ENCODE data around the gene C2CD5.
"Not testable (repeated sequence)": the region's sequence is repeated elsewhere in the genome, so short reads cannot be mapped to it uniquely, and the experiment has no call there.

C2CD5 gene

DNA sequence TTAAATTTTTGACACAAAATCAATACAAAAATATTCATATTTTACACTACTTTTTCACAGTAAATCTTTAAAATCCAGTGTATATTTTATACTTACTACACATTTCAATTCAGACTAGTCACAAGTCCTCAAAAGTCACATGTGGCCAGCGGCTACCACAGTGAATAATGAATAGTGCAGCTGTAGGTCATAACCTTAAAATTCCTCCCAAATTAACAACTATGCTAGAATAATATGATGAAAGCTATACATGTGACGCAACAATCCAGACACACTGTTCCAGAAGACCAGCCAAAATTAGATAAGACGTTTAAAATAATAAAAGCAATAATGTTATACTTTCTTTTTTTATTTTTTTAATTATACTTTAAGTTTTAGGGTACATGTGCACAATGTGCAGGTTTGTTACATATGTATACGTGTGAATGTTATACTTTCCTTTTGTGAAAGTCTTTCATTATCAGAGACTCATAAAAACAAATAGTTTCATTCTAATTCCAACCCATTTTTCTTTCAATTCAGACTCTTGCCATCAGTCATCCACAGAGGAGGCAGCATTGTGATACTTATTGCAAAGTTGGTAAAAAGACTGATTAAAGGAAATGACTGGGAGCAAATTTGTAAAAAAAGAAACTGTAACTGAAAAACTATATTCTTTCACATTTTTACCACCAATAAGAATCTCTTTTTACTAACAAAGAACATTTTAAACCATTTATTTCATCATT lies 67.0 kb downstream of the C2CD5 start:
- DNase-seq: no peak

DNA sequence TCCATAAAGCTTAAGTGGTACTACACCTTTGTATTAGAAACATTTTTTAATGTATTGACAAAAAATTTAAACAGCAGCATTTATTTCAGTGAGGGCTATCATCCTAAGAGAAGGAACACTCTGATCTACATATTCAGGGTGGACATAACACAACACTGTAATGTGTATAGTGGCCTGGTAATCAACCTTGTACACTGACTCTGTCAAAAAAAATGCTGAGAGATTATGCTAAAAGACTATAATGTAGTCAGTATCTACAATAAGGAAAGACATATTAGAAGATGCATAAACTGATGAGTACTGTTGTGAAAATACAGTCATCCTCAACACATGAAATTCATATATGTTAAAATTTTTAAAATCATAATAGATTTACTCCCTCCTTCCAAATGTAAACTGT lies 68.2 kb downstream of the C2CD5 start:
- no peak for DNase-seq

DNA sequence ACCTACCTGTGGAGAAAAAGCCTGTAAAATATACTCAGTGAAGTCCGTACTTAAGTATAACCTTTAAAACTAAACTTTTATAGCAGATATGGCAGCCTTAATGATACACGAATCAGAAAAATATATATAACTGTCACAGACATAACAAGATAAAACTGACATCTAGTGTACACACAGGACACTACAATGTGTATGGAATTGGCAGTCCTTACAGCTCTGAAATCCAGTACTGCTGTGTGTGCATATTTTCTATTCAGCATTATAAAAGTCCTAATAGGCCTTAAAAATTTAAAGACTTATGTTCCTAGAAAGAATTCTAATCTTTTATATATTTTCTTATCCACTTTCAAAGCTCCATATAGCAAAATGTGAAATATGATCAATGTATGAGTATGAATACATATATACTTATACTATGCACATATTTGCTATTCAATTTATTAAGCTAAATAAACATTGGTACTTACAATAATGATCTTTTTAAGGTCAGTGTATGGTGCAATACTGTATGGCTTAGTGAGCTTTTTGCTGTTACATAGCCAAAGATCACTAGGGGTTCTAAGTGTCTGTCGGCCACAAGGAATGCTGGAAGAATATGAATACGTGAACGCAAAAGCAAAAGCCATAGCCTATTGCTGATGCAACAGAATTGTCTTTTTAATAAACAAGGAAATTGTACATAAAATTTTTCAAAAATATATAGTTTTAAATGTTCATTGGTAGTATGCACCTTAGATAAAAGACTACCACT lies 69.2 kb downstream of the C2CD5 start:
- DNase-seq: no peak

DNA sequence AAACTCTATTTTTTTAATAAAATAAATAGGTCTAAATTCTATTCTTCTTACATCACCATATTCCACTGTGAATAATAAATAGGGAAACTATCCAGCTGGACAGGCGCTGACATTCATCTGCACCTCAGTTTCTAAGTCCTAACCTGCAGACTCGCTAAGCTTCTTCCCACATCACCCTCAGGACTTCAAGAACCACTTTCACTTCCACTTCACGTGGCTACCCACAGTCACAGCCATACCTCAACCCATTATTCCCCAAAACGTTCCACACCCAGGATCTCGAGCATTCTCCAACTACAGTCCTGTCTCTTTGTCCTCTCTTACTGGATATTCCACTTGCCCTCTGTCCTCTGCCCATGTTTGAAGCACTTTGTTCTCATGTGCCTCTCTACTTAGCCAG lies 71.1 kb downstream of the C2CD5 start:
- DNase-seq: no peak

DNA sequence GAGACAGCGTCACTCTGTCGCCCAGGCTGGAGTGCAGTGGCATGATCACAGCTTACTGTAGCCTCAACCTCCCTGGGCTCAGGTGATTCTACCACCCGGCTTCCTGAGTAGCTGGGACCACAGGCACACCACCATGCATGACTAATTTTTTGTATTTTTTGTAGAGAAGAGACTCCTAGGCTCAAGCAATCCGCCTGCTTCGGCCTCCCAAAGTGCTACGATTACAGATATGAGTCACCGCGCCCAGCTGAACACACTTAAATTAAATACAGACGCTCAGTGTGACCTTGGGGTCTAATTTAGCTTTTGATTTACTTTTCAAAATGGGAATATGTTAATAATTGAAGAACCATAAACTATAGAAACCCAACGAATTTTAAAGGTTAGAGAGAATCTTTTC lies 77.2 kb downstream of the C2CD5 start:
- DNase-seq: no peak

GRCh38 chr12:22463306-22463705 lies 81.0 kb downstream of the C2CD5 start:
- DNase-seq: no peak

DNA sequence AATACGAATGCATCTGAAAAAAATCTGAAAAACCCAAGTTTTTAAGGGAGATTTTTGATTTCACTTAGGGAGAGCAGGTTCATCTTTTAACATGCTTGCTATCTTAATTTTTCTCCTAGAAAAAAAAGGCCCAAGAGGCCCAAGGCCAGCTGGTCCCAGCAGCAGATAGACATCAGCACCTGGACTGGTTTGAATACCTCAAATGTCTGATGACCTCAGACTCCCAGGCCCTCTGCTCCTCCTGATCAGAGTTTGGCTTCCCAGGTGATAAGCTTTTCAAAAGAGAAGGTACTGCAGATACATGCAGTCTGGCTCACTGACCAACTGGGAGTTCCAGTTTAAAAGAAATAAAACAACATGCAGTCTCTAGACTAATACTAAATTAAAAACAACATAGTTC lies 82.6 kb downstream of the C2CD5 start:
- no peak for DNase-seq

DNA sequence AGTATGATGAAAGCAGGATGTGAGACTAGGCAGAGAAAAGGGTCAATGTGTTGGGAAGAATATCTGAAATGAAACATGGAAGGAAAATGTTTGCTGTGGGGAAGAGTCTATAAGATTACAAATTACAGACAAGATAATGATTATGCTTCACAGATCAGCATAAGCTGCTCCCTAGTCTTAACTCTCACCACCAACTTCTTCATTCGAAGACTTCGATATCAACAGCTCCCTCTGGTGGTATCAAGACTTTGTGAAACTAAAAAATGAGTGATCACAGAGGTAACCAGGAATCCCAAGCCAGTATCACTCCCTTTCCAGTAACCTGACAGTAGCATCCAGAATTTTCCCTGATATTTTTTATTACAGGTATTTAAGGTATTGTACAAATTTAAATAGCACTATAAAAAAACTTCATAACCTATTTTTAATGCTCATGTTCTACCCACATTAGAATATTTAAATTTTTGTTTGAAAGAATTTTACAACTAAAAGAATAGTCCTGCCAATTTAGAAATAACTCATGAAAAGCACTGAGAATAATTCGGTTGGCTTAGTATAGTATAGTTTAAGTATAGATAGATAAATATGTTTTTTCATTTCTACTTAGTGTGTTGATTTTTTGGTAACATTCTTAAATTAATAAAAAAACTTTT lies 84.4 kb downstream of the C2CD5 start:
- DNase-seq: no peak

GRCh38 chr12:22458298-22458937 lies 85.9 kb downstream of the C2CD5 start:
- DNase-seq: no peak

DNA sequence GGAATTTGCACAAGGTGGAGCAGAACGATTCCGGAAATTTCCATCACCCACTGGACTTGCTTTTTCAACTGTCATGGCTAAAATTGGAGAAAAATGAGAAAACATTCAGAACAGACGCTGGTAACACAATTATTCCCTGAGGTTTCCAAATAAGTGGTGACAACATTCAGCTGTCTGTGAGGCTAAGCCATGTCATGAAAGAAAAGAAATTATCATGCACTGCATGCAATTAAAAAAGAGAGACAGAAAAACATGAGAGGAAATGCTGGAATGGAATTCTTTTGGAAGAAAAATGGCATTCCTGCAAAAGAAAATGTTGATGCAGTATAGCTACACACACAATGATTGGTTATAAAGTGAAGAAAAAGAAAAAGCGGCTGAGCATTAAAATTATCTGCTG lies 87.3 kb downstream of the C2CD5 start:
- DNase-seq: no peak

DNA sequence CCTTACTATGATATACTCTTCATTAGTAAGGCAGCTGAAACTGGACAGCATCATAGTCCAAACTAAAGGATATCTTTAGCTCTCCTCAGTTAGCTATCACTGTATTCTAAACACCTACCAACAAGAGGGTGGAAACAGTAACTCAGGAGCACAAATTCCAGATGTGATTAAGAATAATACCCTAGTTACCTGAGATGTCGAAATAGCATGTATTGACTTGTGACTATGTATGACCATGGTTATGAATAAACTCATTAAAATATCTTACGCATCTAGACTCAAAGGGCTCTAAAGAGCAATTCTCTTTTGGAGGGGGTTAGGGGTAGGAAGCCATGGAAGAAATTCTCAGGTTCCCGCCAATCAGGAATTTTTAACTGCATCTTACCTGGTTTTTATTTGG lies 90.8 kb downstream of the C2CD5 start:
- DNase-seq: no peak

DNA sequence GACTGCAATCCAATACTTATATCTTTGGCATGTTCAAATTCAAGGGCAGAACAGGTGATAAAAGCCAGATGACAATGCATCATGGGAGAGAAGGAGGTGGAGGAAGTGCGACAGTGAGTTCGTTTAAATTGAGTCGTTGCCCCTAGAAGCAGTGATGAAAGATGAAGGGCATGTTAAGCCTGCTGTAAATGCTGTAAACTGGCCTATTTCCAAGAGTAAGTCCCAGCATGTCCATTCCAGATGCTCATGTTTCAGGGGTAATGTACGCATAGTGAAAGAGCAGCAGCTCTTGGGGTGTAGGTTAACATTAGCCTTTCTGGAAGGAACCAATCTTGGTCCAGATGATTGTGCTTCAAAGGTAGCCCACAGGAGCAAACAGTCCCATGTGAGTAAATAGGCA lies 97.1 kb downstream of the C2CD5 start:
- no peak for DNase-seq

- DNase-seq: not testable (repeated sequence)
Measured at GRCh38 chr12:22444317-22444665, 100.1 kb downstream of the C2CD5 start.

GRCh38 chr12:22443379-22444316 lies 100.7 kb downstream of the C2CD5 start:
- peak; percentile 56 for DNase-seq

DNA sequence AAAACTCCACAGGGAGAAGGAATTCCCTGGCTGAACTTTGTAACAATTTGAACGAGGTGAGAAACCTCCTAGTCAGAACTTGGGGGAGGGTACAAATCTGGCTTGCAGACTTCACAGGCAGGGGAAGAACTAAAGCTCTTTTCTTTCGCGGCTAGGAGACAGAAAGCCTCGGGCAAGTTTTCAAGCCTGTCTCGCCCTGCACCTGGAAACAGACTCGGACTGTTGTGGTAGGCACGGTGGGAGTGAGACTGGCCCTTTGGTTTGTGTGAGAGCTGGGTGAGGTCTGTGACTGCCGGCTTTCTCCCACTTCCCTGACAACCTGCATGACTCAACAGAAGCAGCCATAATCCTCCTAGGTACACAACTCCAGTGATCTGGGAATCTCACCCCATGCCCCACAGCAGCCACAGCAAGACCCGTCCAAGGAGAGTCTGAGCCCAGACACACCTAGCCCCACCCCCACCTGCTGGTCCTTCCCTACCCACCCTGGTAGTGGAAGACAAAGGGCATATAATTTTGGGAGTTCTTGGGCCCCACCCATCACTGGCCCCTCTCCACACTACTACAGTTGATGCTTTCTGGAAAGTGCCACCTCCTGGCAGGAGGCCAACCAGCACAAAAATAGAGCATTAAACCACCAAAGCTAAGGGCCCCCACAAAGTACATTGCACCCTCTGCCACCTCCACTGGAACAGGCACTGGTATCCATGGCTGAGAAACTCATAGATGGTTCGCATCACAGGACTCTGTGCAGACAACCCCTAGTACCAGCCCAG lies 107.1 kb downstream of the C2CD5 start:
- no peak for DNase-seq

DNA sequence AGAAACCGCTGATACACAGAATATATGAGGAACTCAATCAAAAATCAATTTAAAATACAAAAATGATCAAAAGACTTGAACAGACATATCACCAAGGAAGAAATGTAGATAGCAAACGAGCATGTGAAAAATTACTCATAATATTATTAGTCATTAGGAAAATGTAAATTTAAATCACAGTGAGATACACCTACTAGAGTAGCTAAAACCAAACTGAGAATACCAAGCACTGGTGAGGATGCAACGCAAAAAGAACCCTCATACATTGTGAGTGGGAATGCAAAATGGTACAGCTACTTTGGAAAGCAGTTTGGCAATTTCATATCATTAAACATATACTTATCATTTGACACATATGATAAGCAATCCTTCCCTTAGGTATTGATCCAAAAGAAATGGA lies 108.8 kb downstream of the C2CD5 start:
- no peak for DNase-seq

DNA sequence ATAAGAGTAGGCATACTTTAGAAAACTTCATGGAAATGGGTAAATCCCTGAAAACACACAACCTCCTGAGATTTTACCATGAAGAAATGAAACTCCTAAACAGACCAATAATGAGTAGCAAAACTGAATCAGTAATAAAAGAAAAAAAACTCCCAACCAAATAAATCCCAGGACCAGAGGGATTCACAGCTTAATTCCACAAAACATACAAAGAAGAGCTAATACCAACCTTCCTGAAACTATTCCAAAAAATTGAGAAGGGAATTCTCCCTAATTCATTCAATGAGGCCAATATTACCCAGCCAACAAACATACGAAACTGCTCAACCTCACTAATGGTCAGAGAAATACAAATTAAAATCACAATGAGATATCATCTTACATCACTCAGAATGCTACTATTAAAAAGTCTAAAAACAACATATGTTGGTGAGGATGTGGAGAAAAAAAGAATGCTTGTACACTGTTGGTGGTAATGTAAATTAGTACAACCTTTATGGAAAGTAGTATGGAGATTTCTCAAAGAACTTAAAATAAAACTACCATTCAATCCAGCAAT lies 112.6 kb downstream of the C2CD5 start:
- no peak for DNase-seq

- DNase-seq: no peak
Measured at GRCh38 chr12:22416801-22417200, 127.5 kb downstream of the C2CD5 start.

GRCh38 chr12:22415342-22416309 lies 128.7 kb downstream of the C2CD5 start:
- no peak for DNase-seq

DNA sequence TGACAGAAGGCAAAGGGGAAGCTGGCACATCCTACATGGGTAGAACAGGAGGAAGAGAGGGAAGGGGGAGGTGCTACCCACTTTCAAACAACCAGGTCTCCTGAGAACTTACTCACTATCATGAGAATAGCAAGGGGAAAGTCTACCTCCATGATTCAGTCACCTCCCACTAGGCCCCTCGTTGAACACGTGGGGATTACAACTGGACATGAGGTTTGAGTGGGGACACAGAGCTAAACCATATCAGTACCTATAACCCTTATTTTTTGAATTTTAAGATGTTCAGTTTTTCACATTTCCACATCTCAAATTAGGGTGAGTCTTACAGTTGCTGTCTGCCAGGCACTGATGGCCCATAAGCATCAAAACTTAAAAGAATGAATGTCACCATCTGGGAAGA lies 129.6 kb downstream of the C2CD5 start:
- DNase-seq: no peak
